Measurements from ENCODE around the gene DVL2.

The DVL2 gene

DNA sequence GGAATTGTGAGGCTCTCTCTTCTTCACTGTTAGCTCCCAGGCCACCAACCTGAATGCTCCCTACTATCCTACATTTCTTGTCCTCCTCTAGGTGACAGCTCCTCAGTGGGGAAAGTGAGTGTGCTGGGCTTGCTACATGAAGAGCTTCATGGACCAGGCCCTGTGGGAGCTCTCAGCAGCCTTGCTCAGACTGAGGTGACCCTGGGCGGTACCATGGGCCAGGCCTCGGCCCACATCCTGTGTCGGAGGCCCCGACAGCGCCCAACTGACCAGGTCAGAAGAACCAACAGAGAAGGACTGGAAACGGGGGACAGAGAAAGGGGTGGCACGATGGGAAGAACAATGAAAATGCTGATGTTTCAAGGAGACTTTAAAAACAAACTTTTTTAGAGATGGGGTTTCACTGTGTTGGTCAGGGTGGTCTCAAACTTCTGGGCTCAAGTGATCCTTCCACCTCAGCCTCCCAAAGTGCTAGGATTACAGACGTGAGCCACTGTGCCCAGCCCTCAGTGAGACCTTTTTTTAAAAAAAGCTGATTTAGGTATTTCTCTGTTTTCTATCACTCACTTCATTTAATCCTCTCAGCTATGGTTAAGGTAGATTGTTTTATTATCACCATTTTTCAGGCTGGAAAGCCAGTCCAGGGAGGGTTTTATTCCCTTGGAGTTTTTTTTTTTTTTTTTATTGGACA, 22.6 kb upstream of the DVL2 start:
- peaks cover 8 to 56% (median 42%) of the 10 kb centered on the region in 5 donors for H3K36me3 ChIP-seq (ENCODE audit: control insufficient read depth in 5 of 5, insufficient read depth in 5 of 5, low read length in 5 of 5)
- no peaks in the 10 kb centered on the region for H3K9me3 ChIP-seq (ENCODE audit: control insufficient read depth in 5 of 5, low read length in 5 of 5)
- H3K27me3 ChIP-seq (ENCODE audit: control insufficient read depth in 5 of 5, insufficient read depth in 4 of 5, low read length in 5 of 5) = peaks cover 0 to 5% (median 0%) of the 10 kb centered on the region in 5 donors
- no peak overlapping the region for H3K4me3 ChIP-seq (ENCODE audit: low read depth in 1 of 5, low read length in 5 of 5)
- H3K9ac ChIP-seq (ENCODE audit: low read length in 5 of 5) = no peak overlapping the region
- peaks cover 2 to 42% (median 40%) of the 10 kb centered on the region in 5 donors for H3K4me1 ChIP-seq (ENCODE audit: control insufficient read depth in 5 of 5, insufficient read depth in 5 of 5, low read length in 5 of 5)
- no peak overlapping the region for H3K27ac ChIP-seq (ENCODE audit: low read depth, low read length)

- Histone ChIP-seq H3K9me3 (ENCODE audit: control insufficient read depth in 5 of 5, low read length in 5 of 5) (no peaks in the 10 kb centered on the region), H3K36me3 (ENCODE audit: control insufficient read depth in 5 of 5, insufficient read depth in 5 of 5, low read length in 5 of 5) (peaks cover 8 to 54% (median 42%) of the 10 kb centered on the region in 5 donors), H3K9ac (ENCODE audit: low read length in 5 of 5) (no peak overlapping the region), H3K27ac (ENCODE audit: low read depth, low read length) (no peak overlapping the region), H3K4me3 (ENCODE audit: low read depth in 1 of 5, low read length in 5 of 5) (no peak overlapping the region), H3K27me3 (ENCODE audit: control insufficient read depth in 5 of 5, insufficient read depth in 4 of 5, low read length in 5 of 5) (no peaks in the 10 kb centered on the region), H3K4me1 (ENCODE audit: control insufficient read depth in 5 of 5, insufficient read depth in 5 of 5, low read length in 5 of 5) (peaks cover 13 to 37% (median 35%) of the 10 kb centered on the region in 5 donors)
Observed at GRCh38 chr17:7254511-7254910, 20.2 kb upstream of the DVL2 start.

DNA sequence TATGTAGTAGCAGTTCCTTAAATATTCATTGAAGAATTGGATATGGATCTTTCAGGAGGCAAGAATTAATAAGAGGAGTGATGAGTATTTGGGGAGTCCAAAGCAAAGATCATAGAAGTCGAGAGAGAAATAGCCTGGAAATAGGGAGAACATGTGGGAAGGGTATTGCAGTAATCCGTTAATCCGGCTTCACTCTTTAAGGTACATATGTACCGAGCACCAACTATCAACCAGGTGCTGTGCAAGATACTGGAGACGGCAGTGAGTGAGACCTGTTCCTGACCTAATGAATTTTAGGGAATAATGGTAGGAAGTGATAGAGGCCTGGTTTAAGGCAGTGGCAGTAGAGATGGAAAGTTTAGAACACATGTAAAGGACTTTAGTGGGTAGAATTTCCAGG, 18.8 kb upstream of the DVL2 start:
- Histone ChIP-seq H3K4me3 (ENCODE audit: low read depth in 1 of 5, low read length in 5 of 5) (peak overlapping the region; percentile 83 to 95 (median 88)), H3K4me1 (ENCODE audit: control insufficient read depth in 5 of 5, insufficient read depth in 5 of 5, low read length in 5 of 5) (peaks cover 13 to 39% (median 37%) of the 10 kb centered on the region in 5 donors), H3K9me3 (ENCODE audit: control insufficient read depth in 5 of 5, low read length in 5 of 5) (no peaks in the 10 kb centered on the region), H3K9ac (ENCODE audit: low read length in 5 of 5) (peak overlapping the region in 4 of 5 donors; percentile 88 to 99 (median 94)), H3K36me3 (ENCODE audit: control insufficient read depth in 5 of 5, insufficient read depth in 5 of 5, low read length in 5 of 5) (peaks cover 8 to 40% (median 30%) of the 10 kb centered on the region in 5 donors), H3K27me3 (ENCODE audit: control insufficient read depth in 5 of 5, insufficient read depth in 4 of 5, low read length in 5 of 5) (no peaks in the 10 kb centered on the region), H3K27ac (ENCODE audit: low read depth, low read length) (peak overlapping the region; percentile 100)

GRCh38 chr17:7252176-7253043, 18.1 kb upstream of the DVL2 start, which contains the start of gene ELP5:
ELP5 (plus strand) TSS chr17:7252215; CDS start chr17:7252551, 336 bp downstream.
- no peaks in the 10 kb centered on the region for H3K9me3 ChIP-seq (ENCODE audit: control insufficient read depth in 5 of 5, low read length in 5 of 5)
- peaks cover 13 to 39% (median 37%) of the 10 kb centered on the region in 5 donors for H3K4me1 ChIP-seq (ENCODE audit: control insufficient read depth in 5 of 5, insufficient read depth in 5 of 5, low read length in 5 of 5)
- peak within 1 kb of the TSS; percentile 87 to 99 (median 92) for H3K9ac ChIP-seq (ENCODE audit: low read length in 5 of 5)
- peak within 1 kb of the TSS; percentile 100 for H3K27ac ChIP-seq (ENCODE audit: low read depth, low read length)
- peaks cover 8 to 33% (median 26%) of the 10 kb centered on the region in 5 donors for H3K36me3 ChIP-seq (ENCODE audit: control insufficient read depth in 5 of 5, insufficient read depth in 5 of 5, low read length in 5 of 5)
- H3K27me3 ChIP-seq (ENCODE audit: control insufficient read depth in 5 of 5, insufficient read depth in 4 of 5, low read length in 5 of 5) = no peaks in the 10 kb centered on the region
- H3K4me3 ChIP-seq (ENCODE audit: low read depth in 1 of 5, low read length in 5 of 5) = peak within 1 kb of the TSS; percentile 83 to 95 (median 88)

DNA sequence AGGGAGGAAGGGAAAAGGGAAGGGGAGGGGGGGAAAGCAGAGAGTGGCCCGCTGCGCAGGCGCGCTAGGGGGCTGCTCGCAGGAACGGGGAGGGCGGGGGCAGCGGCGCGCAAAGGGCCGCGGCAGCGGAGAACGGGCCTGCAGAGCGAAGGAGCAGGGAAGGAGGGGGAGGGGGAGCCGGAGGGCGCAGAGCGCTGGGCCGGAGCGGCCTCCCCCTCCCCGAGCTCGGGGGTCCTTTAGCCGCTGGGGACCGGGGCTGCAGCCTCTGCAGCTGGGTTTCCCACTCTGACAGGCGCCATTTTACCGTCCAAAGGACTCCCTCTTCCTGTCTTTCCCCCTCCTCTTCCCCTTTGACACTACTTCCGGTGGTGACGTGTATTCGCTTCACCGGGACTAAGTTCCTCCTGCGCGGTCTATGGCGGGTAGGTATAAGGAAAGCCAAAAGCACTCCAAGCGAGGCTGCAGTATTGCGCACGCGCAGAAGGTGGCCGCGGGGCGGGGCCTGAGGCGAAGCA, 17.4 kb upstream of the DVL2 start, which contains the start of gene CTDNEP1:
TSS of gene CTDNEP1 (minus strand) at position 74 of the 515 bp plus-strand sequence. CDS start 438 bp downstream, outside the sequence.
- peaks cover 8 to 31% (median 22%) of the 10 kb centered on the region in 5 donors for H3K36me3 ChIP-seq (ENCODE audit: control insufficient read depth in 5 of 5, insufficient read depth in 5 of 5, low read length in 5 of 5)
- H3K27ac ChIP-seq (ENCODE audit: low read depth, low read length) = peak within 1 kb of the TSS; percentile 100
- H3K4me3 ChIP-seq (ENCODE audit: low read depth in 1 of 5, low read length in 5 of 5) = peak within 1 kb of the TSS; percentile 83 to 95 (median 88)
- H3K4me1 ChIP-seq (ENCODE audit: control insufficient read depth in 5 of 5, insufficient read depth in 5 of 5, low read length in 5 of 5) = peaks cover 13 to 39% (median 37%) of the 10 kb centered on the region in 5 donors
- no peaks in the 10 kb centered on the region for H3K27me3 ChIP-seq (ENCODE audit: control insufficient read depth in 5 of 5, insufficient read depth in 4 of 5, low read length in 5 of 5)
- peak within 1 kb of the TSS; percentile 88 to 99 (median 92) for H3K9ac ChIP-seq (ENCODE audit: low read length in 5 of 5)
- H3K9me3 ChIP-seq (ENCODE audit: control insufficient read depth in 5 of 5, low read length in 5 of 5) = no peaks in the 10 kb centered on the region

GRCh38 chr17:7250695-7251627, 16.6 kb upstream of the DVL2 start:
- no peaks in the 10 kb centered on the region for H3K27me3 ChIP-seq (ENCODE audit: control insufficient read depth in 5 of 5, insufficient read depth in 4 of 5, low read length in 5 of 5)
- peaks cover 13 to 39% (median 37%) of the 10 kb centered on the region in 5 donors for H3K4me1 ChIP-seq (ENCODE audit: control insufficient read depth in 5 of 5, insufficient read depth in 5 of 5, low read length in 5 of 5)
- H3K4me3 ChIP-seq (ENCODE audit: low read depth in 1 of 5, low read length in 5 of 5) = peak overlapping the region; percentile 78 to 95 (median 86)
- peak overlapping the region; percentile 100 for H3K27ac ChIP-seq (ENCODE audit: low read depth, low read length)
- H3K36me3 ChIP-seq (ENCODE audit: control insufficient read depth in 5 of 5, insufficient read depth in 5 of 5, low read length in 5 of 5) = peaks cover 11 to 32% (median 22%) of the 10 kb centered on the region in 5 donors
- peak overlapping the region; percentile 87 to 94 (median 90) for H3K9ac ChIP-seq (ENCODE audit: low read length in 5 of 5)
- H3K9me3 ChIP-seq (ENCODE audit: control insufficient read depth in 5 of 5, low read length in 5 of 5) = no peaks in the 10 kb centered on the region

DNA sequence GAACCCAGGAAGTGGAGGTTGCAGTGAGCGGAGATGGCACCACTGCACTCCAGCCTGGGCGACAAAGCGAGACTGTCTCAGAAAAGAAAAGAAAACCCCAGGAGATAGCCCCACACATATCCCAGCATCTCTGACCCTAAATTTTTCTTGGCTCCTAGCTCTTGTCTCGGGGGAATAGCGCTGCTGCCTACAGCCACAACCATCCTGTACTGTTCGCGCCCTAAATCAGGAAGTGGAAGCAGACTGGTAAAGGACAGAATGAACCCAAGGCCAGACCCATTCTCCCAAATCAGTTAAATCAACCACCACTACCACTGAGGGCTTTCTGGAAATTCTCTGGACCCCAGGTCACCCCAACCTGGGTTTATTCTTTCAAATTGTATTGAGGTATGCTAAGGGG, 15.5 kb upstream of the DVL2 start:
- Histone ChIP-seq H3K9me3 (ENCODE audit: control insufficient read depth in 5 of 5, low read length in 5 of 5) (no peaks in the 10 kb centered on the region), H3K9ac (ENCODE audit: low read length in 5 of 5) (peak overlapping the region; percentile 87 to 94 (median 90)), H3K36me3 (ENCODE audit: control insufficient read depth in 5 of 5, insufficient read depth in 5 of 5, low read length in 5 of 5) (peaks cover 9 to 27% (median 22%) of the 10 kb centered on the region in 5 donors), H3K27me3 (ENCODE audit: control insufficient read depth in 5 of 5, insufficient read depth in 4 of 5, low read length in 5 of 5) (no peaks in the 10 kb centered on the region), H3K4me1 (ENCODE audit: control insufficient read depth in 5 of 5, insufficient read depth in 5 of 5, low read length in 5 of 5) (peaks cover 13 to 39% (median 37%) of the 10 kb centered on the region in 5 donors), H3K4me3 (ENCODE audit: low read depth in 1 of 5, low read length in 5 of 5) (peak overlapping the region; percentile 78 to 95 (median 86)), H3K27ac (ENCODE audit: low read depth, low read length) (peak overlapping the region; percentile 100)

GRCh38 chr17:7249214-7249613, 14.9 kb upstream of the DVL2 start:
- H3K9me3 ChIP-seq (ENCODE audit: control insufficient read depth in 5 of 5, low read length in 5 of 5) = no peaks in the 10 kb centered on the region
- peaks cover 13 to 39% (median 37%) of the 10 kb centered on the region in 5 donors for H3K4me1 ChIP-seq (ENCODE audit: control insufficient read depth in 5 of 5, insufficient read depth in 5 of 5, low read length in 5 of 5)
- H3K27ac ChIP-seq (ENCODE audit: low read depth, low read length) = peak overlapping the region; percentile 100
- peaks cover 6 to 27% (median 21%) of the 10 kb centered on the region in 5 donors for H3K36me3 ChIP-seq (ENCODE audit: control insufficient read depth in 5 of 5, insufficient read depth in 5 of 5, low read length in 5 of 5)
- H3K27me3 ChIP-seq (ENCODE audit: control insufficient read depth in 5 of 5, insufficient read depth in 4 of 5, low read length in 5 of 5) = no peaks in the 10 kb centered on the region
- H3K4me3 ChIP-seq (ENCODE audit: low read depth in 1 of 5, low read length in 5 of 5) = no peak overlapping the region
- H3K9ac ChIP-seq (ENCODE audit: low read length in 5 of 5) = peak overlapping the region in 3 of 5 donors; percentile 19 to 37 (median 26)

DNA sequence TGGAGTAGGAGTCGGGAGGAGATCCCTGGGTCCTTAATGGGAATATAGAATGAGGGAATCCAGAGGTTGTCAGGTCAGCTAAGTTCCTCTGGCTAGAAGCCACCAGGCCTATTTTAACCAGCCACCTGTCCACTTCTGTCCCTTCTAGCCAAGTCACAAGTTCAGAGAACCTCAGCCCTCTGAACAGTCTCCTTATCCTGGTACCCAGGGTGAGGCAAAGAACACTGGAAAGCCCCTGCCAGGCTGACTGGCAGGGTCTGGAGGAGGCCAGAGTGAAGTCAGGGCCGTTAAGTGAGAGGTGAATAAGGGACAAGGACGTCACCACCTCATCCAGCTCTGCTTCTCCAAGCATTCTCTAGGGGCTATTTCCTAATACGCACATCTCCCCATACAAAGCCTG, 14.5 kb upstream of the DVL2 start:
- Histone ChIP-seq H3K9me3 (ENCODE audit: control insufficient read depth in 5 of 5, low read length in 5 of 5) (no peaks in the 10 kb centered on the region), H3K27me3 (ENCODE audit: control insufficient read depth in 5 of 5, insufficient read depth in 4 of 5, low read length in 5 of 5) (no peaks in the 10 kb centered on the region), H3K36me3 (ENCODE audit: control insufficient read depth in 5 of 5, insufficient read depth in 5 of 5, low read length in 5 of 5) (peaks cover 3 to 28% (median 24%) of the 10 kb centered on the region in 5 donors), H3K4me3 (ENCODE audit: low read depth in 1 of 5, low read length in 5 of 5) (no peak overlapping the region), H3K27ac (ENCODE audit: low read depth, low read length) (peak overlapping the region; percentile 100), H3K4me1 (ENCODE audit: control insufficient read depth in 5 of 5, insufficient read depth in 5 of 5, low read length in 5 of 5) (peaks cover 13 to 39% (median 37%) of the 10 kb centered on the region in 5 donors), H3K9ac (ENCODE audit: low read length in 5 of 5) (peak overlapping the region in 2 of 5 donors; percentile 26 to 41)
